ENCODE data around the gene CX3CR1.

The CX3CR1 gene

GRCh38 chr3:39260957-39261356 is 18.9 kb downstream of the CX3CR1 start:
- TF ChIP-seq, protein P1, sequence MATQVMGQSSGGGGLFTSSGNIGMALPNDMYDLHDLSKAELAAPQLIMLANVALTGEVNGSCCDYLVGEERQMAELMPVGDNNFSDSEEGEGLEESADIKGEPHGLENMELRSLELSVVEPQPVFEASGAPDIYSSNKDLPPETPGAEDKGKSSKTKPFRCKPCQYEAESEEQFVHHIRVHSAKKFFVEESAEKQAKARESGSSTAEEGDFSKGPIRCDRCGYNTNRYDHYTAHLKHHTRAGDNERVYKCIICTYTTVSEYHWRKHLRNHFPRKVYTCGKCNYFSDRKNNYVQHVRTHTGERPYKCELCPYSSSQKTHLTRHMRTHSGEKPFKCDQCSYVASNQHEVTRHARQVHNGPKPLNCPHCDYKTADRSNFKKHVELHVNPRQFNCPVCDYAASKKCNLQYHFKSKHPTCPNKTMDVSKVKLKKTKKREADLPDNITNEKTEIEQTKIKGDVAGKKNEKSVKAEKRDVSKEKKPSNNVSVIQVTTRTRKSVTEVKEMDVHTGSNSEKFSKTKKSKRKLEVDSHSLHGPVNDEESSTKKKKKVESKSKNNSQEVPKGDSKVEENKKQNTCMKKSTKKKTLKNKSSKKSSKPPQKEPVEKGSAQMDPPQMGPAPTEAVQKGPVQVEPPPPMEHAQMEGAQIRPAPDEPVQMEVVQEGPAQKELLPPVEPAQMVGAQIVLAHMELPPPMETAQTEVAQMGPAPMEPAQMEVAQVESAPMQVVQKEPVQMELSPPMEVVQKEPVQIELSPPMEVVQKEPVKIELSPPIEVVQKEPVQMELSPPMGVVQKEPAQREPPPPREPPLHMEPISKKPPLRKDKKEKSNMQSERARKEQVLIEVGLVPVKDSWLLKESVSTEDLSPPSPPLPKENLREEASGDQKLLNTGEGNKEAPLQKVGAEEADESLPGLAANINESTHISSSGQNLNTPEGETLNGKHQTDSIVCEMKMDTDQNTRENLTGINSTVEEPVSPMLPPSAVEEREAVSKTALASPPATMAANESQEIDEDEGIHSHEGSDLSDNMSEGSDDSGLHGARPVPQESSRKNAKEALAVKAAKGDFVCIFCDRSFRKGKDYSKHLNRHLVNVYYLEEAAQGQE (IDR thresholded peaks at IDR 0.05; ENCODE audit: insufficient replicate concordance, low read depth): no peak
- TF ChIP-seq GABPA (IDR thresholded peaks at IDR 0.05; ENCODE audit: low read depth) (no peak; the same call in 1 of the 2 replicates), POLR2AphosphoS5 (IDR thresholded peaks at IDR 0.05; ENCODE audit: low read depth) (peak; percentile 88), SPI1 (IDR thresholded peaks at IDR 0.05; ENCODE audit: borderline replicate concordance, low read depth) (no peak)
- TF ChIP-seq, protein P2, sequence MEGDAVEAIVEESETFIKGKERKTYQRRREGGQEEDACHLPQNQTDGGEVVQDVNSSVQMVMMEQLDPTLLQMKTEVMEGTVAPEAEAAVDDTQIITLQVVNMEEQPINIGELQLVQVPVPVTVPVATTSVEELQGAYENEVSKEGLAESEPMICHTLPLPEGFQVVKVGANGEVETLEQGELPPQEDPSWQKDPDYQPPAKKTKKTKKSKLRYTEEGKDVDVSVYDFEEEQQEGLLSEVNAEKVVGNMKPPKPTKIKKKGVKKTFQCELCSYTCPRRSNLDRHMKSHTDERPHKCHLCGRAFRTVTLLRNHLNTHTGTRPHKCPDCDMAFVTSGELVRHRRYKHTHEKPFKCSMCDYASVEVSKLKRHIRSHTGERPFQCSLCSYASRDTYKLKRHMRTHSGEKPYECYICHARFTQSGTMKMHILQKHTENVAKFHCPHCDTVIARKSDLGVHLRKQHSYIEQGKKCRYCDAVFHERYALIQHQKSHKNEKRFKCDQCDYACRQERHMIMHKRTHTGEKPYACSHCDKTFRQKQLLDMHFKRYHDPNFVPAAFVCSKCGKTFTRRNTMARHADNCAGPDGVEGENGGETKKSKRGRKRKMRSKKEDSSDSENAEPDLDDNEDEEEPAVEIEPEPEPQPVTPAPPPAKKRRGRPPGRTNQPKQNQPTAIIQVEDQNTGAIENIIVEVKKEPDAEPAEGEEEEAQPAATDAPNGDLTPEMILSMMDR (IDR thresholded peaks at IDR 0.05; ENCODE audit: insufficient read depth, low read length): peak; percentile 13
- Histone ChIP-seq H3K27ac (replicated peaks) (peak overlapping the region; percentile 87), H3K27me3 (ENCODE audit: insufficient read depth, poor library complexity, severe bottlenecking) (no peaks in the 10 kb centered on the region), H3K4me3 (replicated peaks; ENCODE audit: insufficient read depth, low read length) (no peak overlapping the region)
- peak; percentile 98 for DNase-seq (ENCODE audit: low read depth in 1 of 2, low spot score in 1 of 2)

GRCh38 chr3:39260318-39260717 is 19.5 kb downstream of the CX3CR1 start:
- no peak overlapping the region for H3K4me3 ChIP-seq (replicated peaks; ENCODE audit: insufficient read depth, low read length)
- peak overlapping the region; percentile 87 for H3K27ac ChIP-seq (replicated peaks)
- H3K27me3 ChIP-seq (ENCODE audit: insufficient read depth, poor library complexity, severe bottlenecking): no peaks in the 10 kb centered on the region
- TF ChIP-seq POLR2AphosphoS5 (IDR thresholded peaks at IDR 0.05; ENCODE audit: low read depth): no peak
- TF ChIP-seq GABPA (IDR thresholded peaks at IDR 0.05; ENCODE audit: low read depth): no peak
- TF ChIP-seq, protein P1 (IDR thresholded peaks at IDR 0.05; ENCODE audit: insufficient replicate concordance, low read depth): no peak
- TF ChIP-seq, protein P2 (IDR thresholded peaks at IDR 0.05; ENCODE audit: insufficient read depth, low read length): no peak
- TF ChIP-seq SPI1 (IDR thresholded peaks at IDR 0.05; ENCODE audit: borderline replicate concordance, low read depth): no peak
- DNase-seq (ENCODE audit: low read depth in 1 of 2, low spot score in 1 of 2): no peak

- no peaks in the 10 kb centered on the region for H3K27me3 ChIP-seq (ENCODE audit: insufficient read depth, poor library complexity, severe bottlenecking)
- peak overlapping the region; percentile 87 for H3K27ac ChIP-seq (replicated peaks)
- H3K4me3 ChIP-seq (replicated peaks; ENCODE audit: insufficient read depth, low read length): no peak overlapping the region
- TF ChIP-seq, protein P1 (IDR thresholded peaks at IDR 0.05; ENCODE audit: insufficient replicate concordance, low read depth): no peak
- TF ChIP-seq SPI1 (IDR thresholded peaks at IDR 0.05; ENCODE audit: borderline replicate concordance, low read depth) (peak; percentile 98), GABPA (IDR thresholded peaks at IDR 0.05; ENCODE audit: low read depth) (no peak), POLR2AphosphoS5 (IDR thresholded peaks at IDR 0.05; ENCODE audit: low read depth) (peak; percentile 53; the same call in 1 of the 2 replicates)
- TF ChIP-seq, protein P2 (IDR thresholded peaks at IDR 0.05; ENCODE audit: insufficient read depth, low read length): no peak
- peak; percentile 82 to 96 for DNase-seq (ENCODE audit: low read depth in 1 of 2, low spot score in 1 of 2)
Observed at GRCh38 chr3:39255503-39256325, 24.1 kb downstream of the CX3CR1 start.
